ENCODE results near the gene GPC6.

GRCh38 chr13:93468433-93468832 is 241.8 kb downstream of the GPC6 start:
- TF ChIP-seq CTCF (tag by site-specific recombination; IDR thresholded peaks at IDR 0.05), result no peak
- TF ChIP-seq ZNF174 (tag by site-specific recombination; IDR thresholded peaks at IDR 0.05), result no peak
- TF ChIP-seq ZNF837 (tag by site-specific recombination; IDR thresholded peaks at IDR 0.05), result no peak
- TF ChIP-seq ZNF596 (tag by site-specific recombination; IDR thresholded peaks at IDR 0.05), result no peak
- no peak for TF ChIP-seq ZNF670 (tag by site-specific recombination; IDR thresholded peaks at IDR 0.05; ENCODE audit: low read depth)
- TF ChIP-seq, protein P1, sequence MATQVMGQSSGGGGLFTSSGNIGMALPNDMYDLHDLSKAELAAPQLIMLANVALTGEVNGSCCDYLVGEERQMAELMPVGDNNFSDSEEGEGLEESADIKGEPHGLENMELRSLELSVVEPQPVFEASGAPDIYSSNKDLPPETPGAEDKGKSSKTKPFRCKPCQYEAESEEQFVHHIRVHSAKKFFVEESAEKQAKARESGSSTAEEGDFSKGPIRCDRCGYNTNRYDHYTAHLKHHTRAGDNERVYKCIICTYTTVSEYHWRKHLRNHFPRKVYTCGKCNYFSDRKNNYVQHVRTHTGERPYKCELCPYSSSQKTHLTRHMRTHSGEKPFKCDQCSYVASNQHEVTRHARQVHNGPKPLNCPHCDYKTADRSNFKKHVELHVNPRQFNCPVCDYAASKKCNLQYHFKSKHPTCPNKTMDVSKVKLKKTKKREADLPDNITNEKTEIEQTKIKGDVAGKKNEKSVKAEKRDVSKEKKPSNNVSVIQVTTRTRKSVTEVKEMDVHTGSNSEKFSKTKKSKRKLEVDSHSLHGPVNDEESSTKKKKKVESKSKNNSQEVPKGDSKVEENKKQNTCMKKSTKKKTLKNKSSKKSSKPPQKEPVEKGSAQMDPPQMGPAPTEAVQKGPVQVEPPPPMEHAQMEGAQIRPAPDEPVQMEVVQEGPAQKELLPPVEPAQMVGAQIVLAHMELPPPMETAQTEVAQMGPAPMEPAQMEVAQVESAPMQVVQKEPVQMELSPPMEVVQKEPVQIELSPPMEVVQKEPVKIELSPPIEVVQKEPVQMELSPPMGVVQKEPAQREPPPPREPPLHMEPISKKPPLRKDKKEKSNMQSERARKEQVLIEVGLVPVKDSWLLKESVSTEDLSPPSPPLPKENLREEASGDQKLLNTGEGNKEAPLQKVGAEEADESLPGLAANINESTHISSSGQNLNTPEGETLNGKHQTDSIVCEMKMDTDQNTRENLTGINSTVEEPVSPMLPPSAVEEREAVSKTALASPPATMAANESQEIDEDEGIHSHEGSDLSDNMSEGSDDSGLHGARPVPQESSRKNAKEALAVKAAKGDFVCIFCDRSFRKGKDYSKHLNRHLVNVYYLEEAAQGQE (tag by site-specific recombination; IDR thresholded peaks at IDR 0.05), result no peak
